Immature natural killer cell (primary cell): ENCODE data around the gene TRAPPC14. TPM values are rescaled to one million over a fixed set of nuclear protein-coding genes. Genes with fewer than 3 reads are reported as not detected.
"Not testable (repeated sequence)": the region's sequence is repeated elsewhere in the genome, so short reads cannot be mapped to it uniquely, and the experiment has no call there.

Experiments
- DNase-seq, 3 donors: peaks; one replicate each; pipeline ENCODE4 v3.0.0; 2022; ENCODE audit warnings: mixed read lengths in 1 of 3
- H3K27ac Mint-ChIP-seq, 6 donors: one replicate each; pipeline ENCODE4 v1.8.0; 2020; ENCODE audit warnings: mixed read lengths in 6 of 6, mild to moderate bottlenecking in 5 of 6, inconsistent platforms in 4 of 6, moderate library complexity in 3 of 6
- H3K27me3 Mint-ChIP-seq, 3 donors: one replicate each; pipeline ENCODE4 v1.8.0; 2020 to 2021; ENCODE audit warnings: low read depth in 3 of 3, mild to moderate bottlenecking in 3 of 3, mixed read lengths in 3 of 3, moderate library complexity in 3 of 3, inconsistent platforms in 1 of 3
- H3K36me3 Mint-ChIP-seq, 3 donors: one replicate each; pipeline ENCODE4 v1.8.0; 2020; ENCODE audit warnings: mixed read lengths in 3 of 3, inconsistent platforms in 2 of 3, mild to moderate bottlenecking in 2 of 3
- H3K4me1 Mint-ChIP-seq, 2 donors: one replicate each; pipeline ENCODE4 v1.8.0; 2020; ENCODE audit warnings: inconsistent platforms in 2 of 2, mild to moderate bottlenecking in 2 of 2, mixed read lengths in 2 of 2, moderate library complexity in 1 of 2
- H3K4me3 Mint-ChIP-seq, 5 donors: one replicate each; pipeline ENCODE4 v1.8.0; 2020; ENCODE audit warnings: mild to moderate bottlenecking in 5 of 5, mixed read lengths in 5 of 5, inconsistent platforms in 3 of 5, moderate library complexity in 3 of 5
- H3K9me3 Mint-ChIP-seq, 6 donors: one replicate each; pipeline ENCODE4 v1.8.0; 2020; ENCODE audit warnings: mild to moderate bottlenecking in 6 of 6, mixed read lengths in 6 of 6, inconsistent platforms in 4 of 6, moderate library complexity in 3 of 6
- polyA plus RNA-seq, 3 donors: library from polyadenylated mRNA; unstranded; fragments of 300-500 nt; fragmentation: Illumina TruSeq; gene quantifications; one replicate each; pipeline ENCODE4 v1.2.3, GENCODE V29; 2021

TRAPPC14 gene
- polyA plus RNA-seq, 3 donors from 2014 or later = 0.71 to 2.9 (median 1.8) TPM

- H3K27ac Mint-ChIP-seq = no peak overlapping the region
- H3K4me1 Mint-ChIP-seq = peaks cover 45 to 51% of the 10 kb centered on the region in 2 donors
- H3K4me3 Mint-ChIP-seq = peak overlapping the region in 1 of 5 donors; percentile 56
- peaks cover 0 to 9% (median 4%) of the 10 kb centered on the region in 3 donors for H3K27me3 Mint-ChIP-seq
- no peak for DNase-seq
- peaks cover 9 to 14% (median 10%) of the 10 kb centered on the region in 3 donors for H3K36me3 Mint-ChIP-seq
- H3K9me3 Mint-ChIP-seq = no peaks in the 10 kb centered on the region
These were observed 3.7 kb downstream of the TRAPPC14 start for GRCh38 chr7:100154651-100155491.

GRCh38 chr7:100153708-100154535 lies 4.6 kb downstream of the TRAPPC14 start:
- DNase-seq = no peak
- Mint-ChIP-seq H3K36me3 (peaks cover 9 to 14% (median 10%) of the 10 kb centered on the region in 3 donors), H3K4me1 (peaks cover 43 to 55% of the 10 kb centered on the region in 2 donors), H3K27ac (peak overlapping the region in 5 of 6 donors; percentile 6 to 69 (median 31)), H3K4me3 (peak overlapping the region in 1 of 5 donors; percentile 18), H3K27me3 (peaks cover 0 to 9% (median 5%) of the 10 kb centered on the region in 3 donors), H3K9me3 (no peaks in the 10 kb centered on the region)

- no peak overlapping the region for H3K4me3 Mint-ChIP-seq
- peak overlapping the region in 2 of 6 donors; percentile 31 to 40 for H3K27ac Mint-ChIP-seq
- no peaks in the 10 kb centered on the region for H3K9me3 Mint-ChIP-seq
- peaks cover 4 to 14% (median 9%) of the 10 kb centered on the region in 3 donors for H3K27me3 Mint-ChIP-seq
- DNase-seq = no peak
- H3K36me3 Mint-ChIP-seq = peaks cover 9 to 14% (median 10%) of the 10 kb centered on the region in 3 donors
- H3K4me1 Mint-ChIP-seq = peaks cover 48 to 60% of the 10 kb centered on the region in 2 donors
These were observed 5.4 kb downstream of the TRAPPC14 start for GRCh38 chr7:100152937-100153666.

- peak overlapping the region in 5 of 6 donors; percentile 10 to 89 (median 62) for H3K27ac Mint-ChIP-seq
- peaks cover 9 to 14% (median 10%) of the 10 kb centered on the region in 3 donors for H3K36me3 Mint-ChIP-seq
- H3K27me3 Mint-ChIP-seq = peaks cover 4 to 10% (median 9%) of the 10 kb centered on the region in 3 donors
- H3K9me3 Mint-ChIP-seq = no peaks in the 10 kb centered on the region
- no peak for DNase-seq
- peaks cover 45 to 56% of the 10 kb centered on the region in 2 donors for H3K4me1 Mint-ChIP-seq
- H3K4me3 Mint-ChIP-seq = no peak overlapping the region
These were observed 6.1 kb downstream of the TRAPPC14 start for GRCh38 chr7:100152404-100152803.

GRCh38 chr7:100148559-100149328 lies 9.8 kb downstream of the TRAPPC14 start, which contains the start of gene LAMTOR4:
TSS of gene LAMTOR4 (plus strand) at chr7:100148918. CDS start at chr7:100148973, 55 bp downstream.
- H3K27me3 Mint-ChIP-seq = peaks cover 4 to 9% (median 6%) of the 10 kb centered on the region in 3 donors
- peak; percentile 97 to 98 (median 97) for DNase-seq
- peaks cover 28 to 38% of the 10 kb centered on the region in 2 donors for H3K4me1 Mint-ChIP-seq
- peak within 1 kb of the TSS; percentile 91 to 99 (median 93) for H3K4me3 Mint-ChIP-seq
- H3K36me3 Mint-ChIP-seq = peaks cover 9 to 10% (median 9%) of the 10 kb centered on the region in 3 donors
- peak within 1 kb of the TSS; percentile 92 to 97 (median 95) for H3K27ac Mint-ChIP-seq
- no peaks in the 10 kb centered on the region for H3K9me3 Mint-ChIP-seq

- DNase-seq = no peak
- H3K4me1 Mint-ChIP-seq = peaks cover 28 to 38% of the 10 kb centered on the region in 2 donors
- peaks cover 4 to 9% (median 6%) of the 10 kb centered on the region in 3 donors for H3K27me3 Mint-ChIP-seq
- no peaks in the 10 kb centered on the region for H3K9me3 Mint-ChIP-seq
- H3K36me3 Mint-ChIP-seq = peaks cover 9 to 10% (median 9%) of the 10 kb centered on the region in 3 donors
- peak overlapping the region; percentile 92 to 97 (median 95) for H3K27ac Mint-ChIP-seq
- peak overlapping the region; percentile 91 to 99 (median 93) for H3K4me3 Mint-ChIP-seq
These were observed 10.3 kb downstream of the TRAPPC14 start for GRCh38 chr7:100148225-100148558.

GRCh38 chr7:100147278-100147677 lies 11.2 kb downstream of the TRAPPC14 start:
- Mint-ChIP-seq H3K36me3 (peaks cover 5 to 6% (median 6%) of the 10 kb centered on the region in 3 donors), H3K4me1 (peaks cover 24 to 33% of the 10 kb centered on the region in 2 donors), H3K27ac (peak overlapping the region in 2 of 6 donors; percentile 74 to 93), H3K9me3 (no peaks in the 10 kb centered on the region), H3K4me3 (peak overlapping the region in 1 of 5 donors; percentile 71), H3K27me3 (peaks cover 4 to 9% (median 6%) of the 10 kb centered on the region in 3 donors)
- no peak for DNase-seq

GRCh38 chr7:100146350-100146749 lies 12.2 kb downstream of the TRAPPC14 start:
- not testable (repeated sequence) for H3K4me3 Mint-ChIP-seq

GRCh38 chr7:100142461-100142860 lies 16.1 kb downstream of the TRAPPC14 start:
- DNase-seq = no peak
- Mint-ChIP-seq H3K27ac (no peak overlapping the region), H3K9me3 (no peaks in the 10 kb centered on the region), H3K36me3 (no peaks in the 10 kb centered on the region), H3K4me3 (no peak overlapping the region), H3K27me3 (peaks cover 0 to 9% (median 2%) of the 10 kb centered on the region in 3 donors), H3K4me1 (no peaks in the 10 kb centered on the region)

More at GRCh38 chr7:100146350-100146749, 12.2 kb downstream of the TRAPPC14 start:
- Mint-ChIP-seq H3K27me3 (peaks cover 4 to 13% (median 6%) of the 10 kb centered on the region in 3 donors), H3K4me1 (peaks cover 21 to 25% of the 10 kb centered on the region in 2 donors)
- not testable (repeated sequence) for H3K36me3 Mint-ChIP-seq, H3K9me3 Mint-ChIP-seq, H3K27ac Mint-ChIP-seq, DNase-seq

- Mint-ChIP-seq H3K9me3 (no peaks in the 10 kb centered on the region), H3K4me3 (no peak overlapping the region), H3K4me1 (no peaks in the 10 kb centered on the region), H3K36me3 (no peaks in the 10 kb centered on the region), H3K27ac (no peak overlapping the region), H3K27me3 (peaks cover 0 to 9% (median 2%) of the 10 kb centered on the region in 3 donors)
- DNase-seq = no peak
These were observed 17.0 kb downstream of the TRAPPC14 start for GRCh38 chr7:100141555-100141949.

- no peaks in the 10 kb centered on the region for H3K36me3 Mint-ChIP-seq
- DNase-seq = no peak
- no peak overlapping the region for H3K4me3 Mint-ChIP-seq
- H3K9me3 Mint-ChIP-seq = no peaks in the 10 kb centered on the region
- no peaks in the 10 kb centered on the region for H3K4me1 Mint-ChIP-seq
- H3K27ac Mint-ChIP-seq = no peak overlapping the region
- peaks cover 0 to 8% (median 5%) of the 10 kb centered on the region in 3 donors for H3K27me3 Mint-ChIP-seq
These were observed 20.4 kb downstream of the TRAPPC14 start for GRCh38 chr7:100137851-100138760.
